ENCODE measurements around the gene FMN2.

DNA sequence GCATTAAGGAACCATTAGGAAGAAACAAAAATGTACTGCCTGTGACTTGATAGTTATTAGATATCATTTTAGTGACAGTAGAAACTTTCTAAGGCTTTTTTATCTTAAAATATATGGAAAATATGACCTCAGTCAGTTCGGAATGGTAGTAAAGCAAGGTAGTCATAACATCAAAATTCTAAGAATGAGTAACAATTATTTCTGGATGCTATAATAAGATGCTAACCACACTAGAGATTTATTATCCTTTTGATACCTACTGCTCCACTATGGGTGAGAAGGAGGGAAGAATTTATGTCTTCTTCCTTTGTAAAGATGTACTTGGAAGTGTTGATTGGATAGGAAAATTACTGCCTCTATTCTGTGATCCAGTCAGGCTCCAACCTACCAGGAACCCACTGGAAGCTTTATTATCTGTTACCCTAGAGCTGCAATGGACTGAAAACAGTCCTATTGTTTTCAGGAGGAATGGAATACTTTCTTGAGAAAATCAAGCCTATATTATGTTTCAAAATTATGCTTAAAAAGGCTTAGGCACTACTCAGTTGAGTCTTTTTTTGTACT is 8.8 kb downstream of the FMN2 start:
- TF ChIP-seq, protein P1, sequence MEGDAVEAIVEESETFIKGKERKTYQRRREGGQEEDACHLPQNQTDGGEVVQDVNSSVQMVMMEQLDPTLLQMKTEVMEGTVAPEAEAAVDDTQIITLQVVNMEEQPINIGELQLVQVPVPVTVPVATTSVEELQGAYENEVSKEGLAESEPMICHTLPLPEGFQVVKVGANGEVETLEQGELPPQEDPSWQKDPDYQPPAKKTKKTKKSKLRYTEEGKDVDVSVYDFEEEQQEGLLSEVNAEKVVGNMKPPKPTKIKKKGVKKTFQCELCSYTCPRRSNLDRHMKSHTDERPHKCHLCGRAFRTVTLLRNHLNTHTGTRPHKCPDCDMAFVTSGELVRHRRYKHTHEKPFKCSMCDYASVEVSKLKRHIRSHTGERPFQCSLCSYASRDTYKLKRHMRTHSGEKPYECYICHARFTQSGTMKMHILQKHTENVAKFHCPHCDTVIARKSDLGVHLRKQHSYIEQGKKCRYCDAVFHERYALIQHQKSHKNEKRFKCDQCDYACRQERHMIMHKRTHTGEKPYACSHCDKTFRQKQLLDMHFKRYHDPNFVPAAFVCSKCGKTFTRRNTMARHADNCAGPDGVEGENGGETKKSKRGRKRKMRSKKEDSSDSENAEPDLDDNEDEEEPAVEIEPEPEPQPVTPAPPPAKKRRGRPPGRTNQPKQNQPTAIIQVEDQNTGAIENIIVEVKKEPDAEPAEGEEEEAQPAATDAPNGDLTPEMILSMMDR (conservative IDR thresholded peaks at IDR 0.05), result no peak
- no peak for TF ChIP-seq ZFX (IDR thresholded peaks at IDR 0.05)
